GM19324 (cell line): ENCODE data around the gene TTI1.
"Not testable (repeated sequence)": the region's sequence is repeated elsewhere in the genome, so short reads cannot be mapped to it uniquely, and the experiment has no call there.

Experiments used
- ATAC-seq: cut with Tn5 transposase; IDR thresholded peaks from one replicate; pipeline ENCODE4 v1.9.1; 2021; ENCODE audit warnings: mild to moderate bottlenecking, moderate library complexity; ENCODE audit not compliant: unreplicated experiment, low FRiP score

Gene TTI1

DNA sequence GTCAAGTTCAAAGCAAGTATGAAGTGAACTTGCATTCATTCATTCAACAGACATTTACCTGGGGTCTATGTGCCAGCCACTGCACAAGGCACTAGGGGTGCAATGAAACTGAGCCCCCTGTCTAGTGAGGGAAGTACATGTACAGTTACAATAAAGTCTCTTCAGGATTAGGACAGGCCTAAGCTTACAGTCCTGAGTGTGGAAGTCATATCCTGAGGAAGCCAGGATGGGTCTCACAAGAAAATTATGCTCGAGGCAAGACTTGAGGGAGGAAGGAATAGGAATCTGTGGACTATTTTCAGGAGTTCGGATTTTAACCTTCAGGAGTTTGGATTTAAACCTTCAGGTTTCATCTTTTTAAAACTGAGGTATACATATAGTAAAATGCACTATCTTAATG, 19.4 kb downstream of the TTI1 start:
- no peak for ATAC-seq

DNA sequence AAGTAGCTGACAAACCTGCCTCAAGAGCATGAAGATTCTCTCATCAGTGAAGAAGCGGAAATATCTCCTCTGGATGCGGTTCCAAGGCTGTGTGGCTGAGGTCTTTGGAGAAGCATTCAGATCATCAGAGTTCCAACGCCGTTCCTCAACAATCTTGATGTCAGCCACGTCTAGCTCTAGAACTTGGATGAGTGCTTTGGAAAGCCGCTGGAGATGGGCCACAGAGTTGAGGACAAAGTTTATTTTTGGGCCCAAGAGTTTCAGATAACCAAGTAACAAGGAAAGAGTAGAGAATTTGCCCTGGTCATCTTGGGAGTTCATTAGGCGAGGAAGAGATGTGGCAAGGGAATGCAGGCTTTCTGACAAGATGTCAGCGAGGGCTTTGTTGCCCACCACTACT, 20.9 kb downstream of the TTI1 start:
- no peak for ATAC-seq

DNA sequence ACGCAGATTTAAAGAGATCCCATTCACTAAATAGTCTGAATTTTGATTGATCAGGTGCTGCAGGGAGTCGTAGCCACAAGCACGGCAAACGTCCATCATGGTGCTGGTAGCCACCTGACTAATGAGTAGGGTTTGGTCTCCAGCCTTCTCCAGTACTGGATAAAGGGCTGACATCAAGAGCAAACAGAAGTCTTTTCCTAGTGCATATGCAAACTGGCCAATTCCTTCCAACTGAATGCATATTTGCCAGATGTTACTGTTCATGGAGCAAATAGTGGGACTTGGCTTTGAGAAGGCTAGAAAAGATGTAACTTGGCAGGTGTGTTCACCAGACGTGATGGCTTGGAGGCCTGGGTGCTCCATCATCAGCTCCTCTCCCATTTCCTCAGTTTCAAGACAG, 21.6 kb downstream of the TTI1 start:
- no peak for ATAC-seq

DNA sequence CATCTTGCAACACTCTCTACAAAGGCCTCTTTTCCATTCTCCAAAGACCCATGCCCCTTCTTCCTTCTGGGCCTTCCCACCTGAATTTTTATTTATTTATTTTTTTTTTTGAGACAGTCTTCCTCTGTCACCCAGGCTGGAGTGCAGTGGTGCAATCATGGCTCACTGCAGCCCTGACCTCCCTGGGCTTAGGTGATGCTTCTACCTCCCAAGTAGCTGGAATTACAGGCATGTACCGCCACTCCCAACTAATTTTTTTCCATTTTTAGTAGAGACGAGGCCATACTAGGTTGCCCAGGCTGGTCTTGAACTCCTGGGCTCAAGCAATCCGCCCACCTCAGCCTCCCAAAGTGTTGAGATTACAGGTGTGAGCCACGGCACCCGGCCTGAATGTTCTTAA, 23.8 kb downstream of the TTI1 start:
- not testable (repeated sequence) for ATAC-seq

DNA sequence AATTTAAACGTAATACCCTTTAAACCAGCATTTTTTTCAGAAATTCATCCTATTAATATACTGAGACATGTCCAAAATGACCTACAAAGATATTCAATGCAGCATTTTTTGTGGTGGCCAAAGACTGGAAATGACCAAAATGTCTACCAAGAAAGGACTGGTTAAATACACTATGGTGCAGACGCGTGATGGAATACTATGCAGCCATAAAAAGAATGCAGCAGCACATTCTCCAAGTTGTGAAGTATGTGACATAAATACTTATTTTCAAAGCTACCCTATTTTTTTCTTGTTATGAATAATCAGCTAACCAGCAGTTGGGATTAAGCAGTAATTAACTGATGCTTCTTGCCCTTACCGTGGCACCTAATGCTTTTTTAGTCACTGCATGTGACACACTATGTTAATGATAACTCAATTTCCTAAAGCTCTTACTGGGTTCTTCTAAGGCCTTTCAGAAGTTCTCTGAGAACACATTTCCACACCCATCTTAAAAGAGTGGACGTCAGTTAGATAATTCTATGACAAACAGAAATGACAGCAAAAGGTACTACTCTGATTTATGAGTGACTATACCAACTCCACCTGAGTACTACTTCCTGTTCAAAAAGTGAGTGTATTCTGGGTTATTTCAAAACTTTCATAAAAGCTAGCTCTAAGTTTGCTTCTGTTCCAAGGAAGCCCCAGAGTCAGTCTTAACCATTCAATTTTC, 24.9 kb downstream of the TTI1 start:
- ATAC-seq: no peak

DNA sequence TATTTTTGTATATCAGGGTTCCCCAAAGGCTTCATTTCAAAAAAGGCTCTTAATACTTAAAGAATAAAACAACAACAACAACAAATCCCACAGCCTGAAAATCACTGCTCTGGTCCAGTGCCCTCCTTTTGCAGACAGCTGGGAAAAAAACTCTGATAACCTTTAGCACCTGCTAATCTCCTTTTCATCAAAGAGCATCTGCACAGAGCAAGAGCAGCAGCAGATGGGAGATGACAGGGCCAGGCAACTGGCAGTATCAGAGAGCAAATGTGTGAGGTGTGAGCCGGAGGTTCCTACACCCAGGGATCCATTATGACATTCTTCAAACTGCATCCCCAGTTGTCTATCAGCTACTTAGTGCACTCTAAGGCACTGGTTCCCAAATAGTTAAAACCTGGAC, 25.7 kb downstream of the TTI1 start:
- ATAC-seq: no peak

DNA sequence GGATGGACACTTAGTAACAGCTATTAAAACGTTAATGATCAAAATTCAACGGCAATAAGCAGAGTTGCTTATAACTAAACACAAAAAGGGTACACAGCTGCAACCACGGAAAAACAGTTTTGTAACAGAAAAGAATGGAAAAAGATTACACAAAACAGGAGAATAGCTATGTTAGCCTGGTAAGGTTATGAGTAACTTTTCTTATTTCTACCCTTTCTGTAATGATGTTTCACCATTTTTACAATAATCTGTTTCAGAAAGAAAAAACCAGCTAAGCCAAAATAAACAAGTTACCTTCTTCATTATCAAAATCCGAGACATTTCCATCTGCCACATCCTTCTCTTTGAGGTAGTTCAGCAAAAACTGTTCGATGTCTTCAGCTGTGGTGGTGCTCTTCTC, 27.4 kb downstream of the TTI1 start:
- no peak for ATAC-seq

DNA sequence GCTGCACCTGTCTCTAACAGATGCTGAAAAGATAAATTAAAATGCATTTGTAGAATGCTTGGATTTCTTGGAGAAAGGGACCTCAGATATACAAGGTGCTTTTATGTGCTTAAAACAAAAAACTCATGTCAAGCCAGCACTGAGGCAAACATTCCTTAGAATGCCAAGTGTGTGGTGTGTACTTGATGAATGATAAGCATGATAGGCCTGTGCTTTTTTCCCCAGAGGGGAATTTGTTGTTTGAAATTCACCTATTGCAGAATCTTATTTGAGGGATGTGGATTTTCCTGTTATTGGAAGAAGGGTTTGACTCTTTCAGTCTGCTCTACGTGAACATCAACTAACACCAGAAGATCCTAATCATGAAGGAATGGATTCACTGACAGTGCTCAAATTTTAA, 28.8 kb downstream of the TTI1 start:
- ATAC-seq: no peak

DNA sequence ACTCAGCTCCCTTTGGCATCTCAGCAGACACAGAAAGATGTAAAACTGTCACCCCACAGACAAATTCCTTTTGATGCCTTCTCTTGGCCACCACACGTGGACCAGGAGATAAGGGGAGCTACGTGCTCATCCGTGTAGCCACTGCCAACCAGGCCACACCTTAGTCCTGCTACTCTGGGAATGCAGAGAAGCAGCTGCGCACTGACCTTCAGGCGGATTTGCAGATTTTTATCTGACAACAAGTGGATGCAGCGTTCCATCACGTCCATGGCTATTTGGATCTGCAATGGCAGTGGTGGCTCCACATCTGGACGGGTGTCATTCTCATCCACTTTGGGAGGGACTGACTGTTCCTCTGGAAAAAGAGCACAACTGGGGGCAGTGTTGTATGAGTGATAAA, 30.8 kb downstream of the TTI1 start:
- ATAC-seq: no peak

DNA sequence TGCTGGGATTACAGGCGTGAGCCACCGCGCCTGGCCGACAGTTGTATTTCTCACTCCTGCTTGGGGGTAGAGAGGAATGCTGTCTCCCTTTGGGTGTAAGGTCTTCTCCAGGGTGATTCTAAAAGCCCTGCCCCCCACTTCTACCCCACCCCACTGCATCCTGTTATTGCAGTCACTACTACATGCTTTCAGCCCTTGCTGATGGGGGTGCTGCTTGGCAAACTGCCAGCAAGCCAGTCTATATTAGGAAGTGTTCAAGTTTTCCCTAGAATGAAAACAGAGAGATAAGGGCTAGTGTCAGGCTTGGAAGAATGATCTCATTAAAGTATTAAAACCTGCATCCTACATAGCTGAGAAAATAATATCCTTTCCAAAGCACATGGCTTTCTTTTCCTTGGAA, 31.3 kb downstream of the TTI1 start:
- no peak for ATAC-seq

DNA sequence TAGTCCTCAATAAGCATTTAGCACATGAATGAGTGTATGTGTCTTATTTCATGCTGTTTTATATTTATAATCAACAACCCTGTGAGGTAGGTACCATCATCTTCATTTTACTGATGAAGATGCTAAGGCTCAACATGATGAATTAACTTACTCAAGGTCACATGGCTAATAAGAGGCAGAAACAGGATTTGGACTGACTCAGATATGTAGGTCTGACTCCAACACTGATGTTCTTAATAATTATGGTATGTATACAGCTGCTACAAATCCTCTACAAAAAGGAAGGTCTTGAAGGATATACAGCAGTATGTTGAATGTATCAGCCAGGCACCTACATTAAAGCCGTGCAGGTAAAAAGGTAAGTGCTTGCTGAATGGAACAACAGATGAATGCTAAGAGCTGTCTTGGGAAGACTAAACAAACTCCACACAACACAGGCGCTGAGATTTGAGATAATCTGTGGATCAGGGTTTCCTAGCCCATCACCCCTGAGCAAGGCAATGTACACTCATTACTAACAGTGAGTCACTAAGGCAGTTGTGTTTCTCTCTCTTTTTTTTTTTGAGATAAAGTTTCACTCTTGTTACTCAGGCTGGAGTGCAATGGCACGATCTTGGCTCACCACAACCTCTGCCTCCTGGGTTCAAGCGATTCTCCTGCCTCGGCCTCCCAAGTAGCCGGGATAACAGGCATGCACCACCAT, 31.9 kb downstream of the TTI1 start:
- ATAC-seq: no peak

DNA sequence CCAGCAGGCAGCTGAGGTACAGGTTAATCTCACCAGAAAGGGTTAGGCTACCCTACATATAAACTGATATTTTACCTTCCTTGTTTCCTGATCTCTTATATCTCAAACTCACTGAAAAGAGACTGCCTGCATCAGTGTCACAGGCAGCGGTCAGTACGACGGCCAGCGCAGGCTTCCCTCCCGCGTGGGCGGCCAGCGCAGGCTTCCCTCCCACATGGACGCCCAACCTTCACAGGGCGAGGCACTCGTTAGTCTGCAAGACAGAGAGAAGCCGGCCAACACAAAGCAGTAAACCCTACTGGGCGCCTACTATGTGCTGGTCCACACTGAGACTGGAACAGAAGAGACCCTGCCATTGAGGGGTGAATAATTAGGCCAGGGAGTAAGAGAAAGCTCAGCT, 33.0 kb downstream of the TTI1 start:
- ATAC-seq: no peak

DNA sequence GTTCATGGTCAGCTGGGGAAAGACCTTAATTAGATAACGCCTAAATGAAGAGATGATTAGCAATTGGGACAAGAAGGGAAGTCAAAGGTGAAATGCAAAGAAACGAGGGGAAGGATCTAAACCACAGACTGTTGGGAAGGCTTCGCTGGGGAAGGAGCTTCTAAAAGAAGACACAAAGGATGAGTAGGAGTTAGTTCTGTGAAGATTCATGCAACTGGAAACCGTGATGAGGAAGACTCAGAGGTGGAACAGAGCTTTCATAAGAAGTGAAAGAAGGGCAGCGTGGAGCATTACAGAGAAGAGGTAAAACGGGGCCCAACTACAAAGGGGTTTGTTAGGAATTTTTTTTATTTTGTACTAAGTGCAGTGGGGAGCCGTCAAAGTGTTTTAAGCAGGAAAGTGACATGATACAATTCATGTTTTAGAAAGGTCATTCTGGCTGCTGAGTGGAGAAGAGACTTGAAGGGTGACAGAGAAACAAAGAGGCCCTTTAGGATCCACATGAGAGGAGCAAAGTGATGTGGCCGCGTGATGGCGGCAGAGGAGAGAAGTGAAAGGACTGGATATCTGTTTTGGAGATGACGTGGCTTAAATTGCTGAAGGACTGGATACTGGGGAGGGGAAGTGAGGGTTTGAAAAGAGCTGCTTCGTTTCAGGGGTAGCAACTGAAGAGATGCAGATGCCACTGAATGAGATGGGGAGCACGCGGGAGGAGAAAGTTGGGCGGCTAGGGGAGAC, 33.6 kb downstream of the TTI1 start:
- ATAC-seq: no peak

DNA sequence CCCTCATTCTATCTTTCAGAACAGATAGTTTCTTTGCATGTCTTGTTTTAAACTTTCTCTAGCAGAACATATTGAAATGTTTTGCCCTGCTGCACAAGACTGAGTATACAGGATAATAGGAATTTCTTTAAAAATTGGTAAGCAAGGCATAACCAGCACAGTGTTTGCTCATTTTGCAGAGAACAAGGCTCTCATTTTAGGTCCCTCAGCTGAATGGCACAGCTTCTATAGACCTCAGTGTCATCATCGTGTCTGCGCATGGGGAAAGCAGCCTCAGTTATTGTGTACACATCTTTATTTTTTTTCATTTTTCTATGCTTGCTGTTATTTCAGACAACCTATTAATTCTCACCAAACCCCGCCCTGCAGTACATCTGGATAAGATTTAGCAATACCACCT, 35.7 kb downstream of the TTI1 start:
- ATAC-seq: no peak

DNA sequence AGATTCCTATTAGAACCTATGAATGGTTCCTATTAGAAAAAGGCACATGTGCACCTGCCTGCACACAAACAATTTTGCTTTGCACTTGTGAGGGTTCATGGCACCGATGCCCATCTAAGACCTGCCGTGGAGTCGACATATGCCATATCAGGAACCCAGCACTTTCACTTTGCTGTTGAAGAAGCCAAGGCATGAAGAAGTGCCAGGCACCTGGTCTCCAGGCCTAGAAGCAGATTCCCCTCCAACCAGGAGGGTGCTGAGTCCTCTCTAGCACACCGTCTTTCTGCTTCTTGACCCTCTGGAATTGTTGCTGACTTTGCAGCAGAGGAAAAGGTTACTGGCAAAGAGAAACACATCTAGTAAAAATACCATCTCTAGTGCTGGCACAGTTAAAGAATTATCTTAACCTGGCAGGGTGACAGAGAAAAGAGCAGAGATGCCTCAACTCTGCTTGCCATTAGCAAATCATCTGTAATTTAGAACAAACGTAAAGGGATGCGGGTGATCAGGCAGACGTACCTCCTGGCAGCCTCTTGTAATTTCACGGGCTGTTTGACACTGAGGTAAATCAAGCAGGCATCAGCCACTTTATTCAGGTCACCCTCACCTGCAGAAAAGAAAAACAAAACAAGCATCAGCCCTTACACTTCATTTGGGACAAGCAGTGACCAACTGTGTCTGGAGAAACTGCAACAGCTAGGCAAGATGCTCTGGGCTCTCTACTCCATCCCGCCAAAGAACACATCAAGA, 37.2 kb downstream of the TTI1 start:
- ATAC-seq: no peak

DNA sequence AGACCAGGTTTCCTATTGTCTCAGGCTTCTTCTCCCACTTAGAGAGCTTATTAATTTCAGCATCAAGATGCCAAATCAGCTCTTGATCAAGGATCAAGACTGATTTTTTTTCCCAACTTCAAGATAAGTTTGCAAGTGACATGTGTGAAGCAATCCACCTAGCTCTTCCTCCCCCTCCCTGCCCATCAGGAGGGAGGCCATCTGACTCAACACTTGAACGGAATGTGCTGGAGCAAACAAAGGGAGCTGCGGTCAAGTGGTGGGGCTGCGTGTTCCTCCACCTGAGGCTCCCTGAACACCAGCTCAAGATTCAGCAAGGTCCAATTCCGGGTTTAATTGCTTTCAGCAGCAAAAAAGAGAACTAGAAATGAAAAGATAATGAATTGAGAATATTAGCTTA, 38.7 kb downstream of the TTI1 start:
- ATAC-seq: no peak

DNA sequence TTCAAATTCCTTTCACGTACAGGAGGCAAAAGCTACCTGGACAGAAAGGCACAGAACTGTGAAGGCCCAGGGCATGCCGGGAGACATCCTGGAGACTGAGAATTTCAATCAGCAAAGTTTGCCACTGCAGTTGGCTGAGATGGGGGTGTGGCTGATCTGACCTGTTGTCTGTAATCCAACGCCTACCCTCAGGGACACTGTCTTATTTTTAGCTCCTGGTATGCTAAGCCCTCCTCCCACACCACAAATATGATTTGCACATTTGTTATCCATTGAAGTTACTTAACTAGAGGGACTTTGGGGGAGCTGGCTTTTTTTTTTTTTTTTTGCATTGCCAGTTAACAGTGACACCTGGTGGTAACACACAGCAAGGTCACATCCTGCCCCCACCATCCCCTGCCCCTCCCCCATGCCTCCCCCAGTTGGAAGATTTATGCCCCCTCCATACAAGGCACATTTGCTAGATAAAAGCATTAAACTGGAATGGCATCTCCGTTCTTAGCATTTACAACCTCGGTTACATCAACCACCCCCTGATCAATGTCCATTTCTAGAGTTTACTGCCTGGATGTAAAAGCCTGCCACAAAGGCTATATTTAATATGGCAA, 40.4 kb downstream of the TTI1 start:
- ATAC-seq: no peak

DNA sequence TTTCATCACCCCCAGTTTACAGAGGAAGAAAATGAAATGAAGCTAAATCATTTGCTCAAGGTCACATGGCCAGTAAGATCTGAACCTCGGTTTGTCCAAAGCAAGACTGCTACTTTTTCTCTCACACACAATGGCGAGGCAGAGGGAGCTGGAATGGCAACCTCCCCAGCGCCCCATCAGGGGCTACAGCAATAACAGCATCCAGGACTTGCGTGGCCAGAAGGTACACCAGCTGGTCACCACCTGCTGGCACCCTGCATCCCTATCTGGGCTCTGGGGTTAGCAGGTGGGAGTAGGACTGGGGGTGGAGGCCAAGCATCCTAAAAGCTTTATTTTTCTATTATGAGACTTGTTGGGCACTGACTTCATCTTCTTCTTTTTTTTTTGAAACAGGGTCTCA, 41.3 kb downstream of the TTI1 start:
- no peak for ATAC-seq

DNA sequence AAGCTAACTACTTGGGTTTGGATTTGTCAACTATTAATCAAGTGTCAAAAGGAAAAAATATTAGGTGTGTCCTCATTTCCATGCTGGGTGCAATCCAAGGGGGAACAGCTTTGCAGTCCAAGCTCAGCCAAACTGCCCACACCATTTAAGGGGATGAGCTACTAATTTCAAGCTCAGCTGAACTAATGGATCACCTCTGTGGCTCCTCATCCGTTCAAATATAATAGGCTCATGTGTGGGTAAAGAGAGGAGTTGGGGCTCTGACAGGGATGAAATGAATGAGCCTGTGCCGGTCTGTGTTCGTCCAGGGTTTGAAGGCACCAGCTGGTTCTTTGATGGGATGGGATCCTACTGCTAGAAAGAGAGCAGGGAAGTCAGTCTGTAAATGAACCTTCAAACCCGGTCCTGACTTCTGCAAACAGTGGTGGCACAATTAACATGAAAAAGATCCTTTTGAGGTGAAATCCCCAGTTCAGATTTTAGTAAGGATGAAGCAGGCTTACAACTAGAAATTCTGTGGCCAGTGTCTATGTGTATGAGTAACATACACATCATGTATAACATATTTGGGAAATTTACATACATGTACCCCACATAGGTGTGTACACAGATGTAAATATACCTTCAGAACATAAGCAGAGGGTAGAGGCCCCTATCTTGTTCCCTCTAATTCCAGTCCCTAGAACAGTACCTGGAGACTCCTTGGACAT, 41.9 kb downstream of the TTI1 start:
- ATAC-seq: no peak

DNA sequence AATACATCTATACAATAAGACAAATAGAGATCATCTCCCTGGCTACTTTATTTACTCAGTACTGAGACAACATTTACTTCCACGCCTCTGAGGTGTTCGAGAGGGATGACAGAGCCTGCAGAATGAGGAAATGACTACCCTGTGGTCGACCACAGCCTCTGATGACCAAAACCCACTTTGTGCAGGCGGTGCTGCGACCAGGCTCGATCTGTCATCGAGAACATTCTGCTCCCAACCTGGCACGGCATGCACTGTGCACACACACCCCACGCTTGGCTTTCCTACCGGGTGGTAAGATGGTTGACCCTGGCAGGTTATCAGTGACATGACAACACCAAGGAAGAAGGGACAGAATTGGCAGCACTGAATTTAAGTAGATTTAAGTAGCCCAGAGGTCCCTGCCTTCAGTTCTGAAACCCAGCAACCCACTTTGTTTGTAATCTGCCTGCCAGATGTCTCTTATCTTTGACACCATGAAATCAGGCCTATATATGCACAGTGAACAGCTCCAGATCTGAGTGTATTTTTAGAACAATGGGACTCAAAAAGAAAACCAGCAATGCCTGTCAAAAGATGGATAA, 42.6 kb downstream of the TTI1 start:
- ATAC-seq: peak; percentile 80
